K562 (cell line): Measurements from ENCODE around the gene LRRC4B. TPM values are rescaled to one million over a fixed set of nuclear protein-coding genes. Genes with fewer than 3 reads are reported as not detected.

ENCODE experiments used
- ATAC-seq: fragments of 200-7000 bp; cut with Tn5 transposase; 3 replicates; pipeline ENCODE4 v1.9.1; 2020; ENCODE audit warnings: moderate library complexity
- BruUV-seq: library from RNA; stranded (reverse); fragments of 400-500 nt; replicated peaks from 2 replicates; lab custom pipeline; 2021; lab: Mats Ljungman, UMichigan
- CTCF ChIA-PET: fragments of 300-600 bp; formaldehyde crosslinking; extraction: SDS; loops from one replicate; lab custom pipeline; 2021; ENCODE audit warnings: low intra/inter-chr PET ratio; lab: Yijun Ruan, JAX
- POLR2A ChIA-PET: fragments of 300-600, 350-650 bp; sonication (Branson Sonifier 250); formaldehyde crosslinking; extraction: SDS; loops from one replicate; lab custom pipeline; 2021; ENCODE audit warnings: antibody characterized with exemption, inconsistent platforms; lab: Yijun Ruan, JAX
- DNase-seq, 4 experiments: peaks; one replicate each; pipeline versions ENCODE4 v3.0.0 to v3.0.0-alpha.2; 2011 to 2018; ENCODE audit warnings: low spot score in 3 of 4, mixed read lengths in 3 of 4; ENCODE audit errors: extremely low read depth in 1 of 4
- FAIRE-seq: peaks from 2 replicates; lab custom pipeline; 2011; peaks lifted over from hg19 to GRCh38; lab: Jason Lieb, UNC
- H2AFZ ChIP-seq: 2 replicates; pipeline ENCODE4 v1.6.0; 2011; ENCODE audit warnings: low read depth, low read length, control low read depth, inconsistent platforms
- H3K27ac ChIP-seq: fragments of 200-600 bp; 3 replicates; pipeline ENCODE4 v1.8.0; 2011; ENCODE audit warnings: low read depth, mild to moderate bottlenecking, control low read depth, inconsistent platforms, low read length, moderate library complexity, mixed read lengths; ENCODE audit errors: extremely low read depth
- H3K27me3 ChIP-seq, 2 experiments: fragments of 300-600 bp in 1 of 2; 2 replicates in 1 of 2; 3 replicates in 1 of 2; pipeline versions ENCODE4 v1.6.0 to v1.8.0; 2011; ENCODE audit warnings: inconsistent platforms in 2 of 2, low read length in 2 of 2, mild to moderate bottlenecking in 1 of 2, mixed read lengths in 1 of 2, moderate library complexity in 1 of 2; ENCODE audit not compliant: control insufficient read depth in 2 of 2, insufficient read depth in 2 of 2
- H3K36me3 ChIP-seq: fragments of 300-600 bp; 3 replicates; pipeline ENCODE4 v1.8.0; 2011; ENCODE audit warnings: mild to moderate bottlenecking, low read length, inconsistent platforms; ENCODE audit not compliant: control insufficient read depth, insufficient read depth
- H3K4me1 ChIP-seq, 2 experiments: fragments of 200-600 bp in 1 of 2; replicated peaks in 1 of 2; 2 replicates in 1 of 2; 3 replicates in 1 of 2; pipeline versions ENCODE4 v1.5.1 to v1.8.0; 2011; ENCODE audit warnings: inconsistent platforms in 2 of 2, low read length in 2 of 2, mild to moderate bottlenecking in 1 of 2, mixed read lengths in 1 of 2, moderate library complexity in 1 of 2; ENCODE audit not compliant: control insufficient read depth in 2 of 2, insufficient read depth in 2 of 2
- H3K4me2 ChIP-seq: 2 replicates; pipeline ENCODE4 v1.6.1; 2011; ENCODE audit warnings: low read length, control low read depth, inconsistent platforms, mixed read lengths; ENCODE audit not compliant: insufficient read depth
- H3K4me3 ChIP-seq: fragments of 200-600 bp; sonication (generic), shearing (Covaris generic); 2 replicates; pipeline ENCODE4 v1.5.1; 2016; ENCODE audit warnings: control low read depth, inconsistent platforms
- H3K79me2 ChIP-seq: fragments of 200-600 bp; 3 replicates; pipeline ENCODE4 v1.8.0; 2011; ENCODE audit warnings: low read length, inconsistent platforms; ENCODE audit not compliant: control insufficient read depth, insufficient read depth
- H3K9ac ChIP-seq, 2 experiments: 2 replicates each; pipeline versions ENCODE4 v1.6.0 to v1.6.1; 2011; ENCODE audit warnings: low read depth in 2 of 2, low read length in 2 of 2, control low read depth in 1 of 2, inconsistent platforms in 1 of 2, mild to moderate bottlenecking in 1 of 2, mixed read lengths in 1 of 2; ENCODE audit not compliant: insufficient read depth in 1 of 2
- H3K9me1 ChIP-seq: one replicate; pipeline ENCODE4 v1.6.0; 2011; ENCODE audit warnings: inconsistent platforms, mild to moderate bottlenecking, low read length, moderate library complexity; ENCODE audit not compliant: control insufficient read depth, insufficient read depth
- H3K9me3 ChIP-seq: replicated peaks from 2 replicates; pipeline ENCODE4 v1.5.1; 2011; ENCODE audit warnings: low read depth, low read length, inconsistent platforms; ENCODE audit not compliant: control insufficient read depth, insufficient read depth
- H4K20me1 ChIP-seq: replicated peaks from 2 replicates; pipeline ENCODE4 v1.6.1; 2011; ENCODE audit warnings: low read length, inconsistent platforms, mixed read lengths; ENCODE audit not compliant: control insufficient read depth, insufficient read depth
- FOXA1 ChIP-seq: fragments of 450-650 bp; IDR thresholded peaks from 2 replicates; pipeline ENCODE4 v1.6.1; 2016; ENCODE audit warnings: mild to moderate bottlenecking, borderline replicate concordance
- FOXP4 ChIP-seq: sonication (generic); formaldehyde crosslinking; IDR thresholded peaks from 2 replicates; pipeline ENCODE4 v1.8.0; 2022; ENCODE audit warnings: mild to moderate bottlenecking, missing genetic modification reagents, borderline replicate concordance
- MCM3 ChIP-seq: fragments of 450-650 bp; IDR thresholded peaks from 2 replicates; pipeline ENCODE4 v1.6.1; 2016
- POLR2H ChIP-seq: IDR thresholded peaks from 2 replicates; pipeline ENCODE4 v1.6.1; 2016; ENCODE audit warnings: missing genetic modification characterization, low read depth, mild to moderate bottlenecking, control low read depth, missing compliant biosample characterization, moderate library complexity
- RAD51 ChIP-seq: fragments of 450-650 bp; IDR thresholded peaks from 2 replicates; pipeline ENCODE4 v1.7.1; 2016; ENCODE audit warnings: low read depth, mild to moderate bottlenecking, borderline replicate concordance
- TAF1 ChIP-seq: IDR thresholded peaks from 2 replicates; pipeline ENCODE4 v1.6.1; 2011; ENCODE audit warnings: mild to moderate bottlenecking, low read length, moderate library complexity; ENCODE audit not compliant: insufficient read depth, control insufficient read depth, severe bottlenecking; ENCODE audit errors: extremely low read depth
- TCF7L2 ChIP-seq: fragments of 150-350 bp; IDR thresholded peaks from 2 replicates; pipeline ENCODE4 v1.6.1; 2016; ENCODE audit warnings: low read depth, mild to moderate bottlenecking, low read length, moderate library complexity
- ZKSCAN1 ChIP-seq: fragments of 150-350 bp; IDR thresholded peaks from 2 replicates; pipeline ENCODE4 v1.6.1; 2016; ENCODE audit warnings: low read depth, low read length
- ZNF311 ChIP-seq: fragments of 250-450 bp; sonication (Bioruptor Pico); IDR thresholded peaks from 2 replicates; pipeline ENCODE4 v1.4.0; 2020; ENCODE audit warnings: mild to moderate bottlenecking, moderate library complexity
- ZNF445 ChIP-seq: fragments of 250-450 bp; sonication (Bioruptor Pico); IDR thresholded peaks from 2 replicates; pipeline ENCODE4 v1.4.0; 2020; ENCODE audit warnings: low read depth, mild to moderate bottlenecking, moderate library complexity
- WGBS: fragments of 100-300 bp; shearing (Covaris generic); methylation state at CpG from one replicate; pipeline ENCODE4 v1.1.6; 2016; ENCODE audit warnings: low coverage, mixed read lengths; ENCODE audit not compliant: insufficient coverage; ENCODE audit errors: missing lambda C conversion rate; 5-methylcytosine and 5-hydroxymethylcytosine counted together
- in situ Hi-C: fragments of 300-500 bp; cut with MboI; formaldehyde crosslinking; loops from 4 replicates; pipeline ENCODE4 v1.15.0; 2018; ENCODE audit warnings: inconsistent platforms, mixed read lengths
- intact Hi-C: fragments of 100-400 bp; cut with micrococcal nuclease; formaldehyde crosslinking; loops from 2 replicates; pipeline ENCODE4 v1.14.2; 2022
- polyA plus RNA-seq, 8 experiments: library from polyadenylated mRNA; depleted of rRNA in 4 of 8; stranded (reverse) in 5 of 8; unstranded in 3 of 8; fragments of >200 nt; fragmentation: Nextera tagmentation in 2 of 8; fragmentation: Illumina TruSeq in 1 of 8; extraction: Ambion mirVana in 2 of 8; extraction: Trizol in 1 of 8; gene quantifications; 2 replicates each; pipeline versions ENCODE4 v1.2.1 to v1.2.3, GENCODE V29; 2011 to 2014; ENCODE audit warnings: inconsistent platforms in 1 of 8, missing spikeins in 1 of 8
- total RNA-seq, 7 experiments: library from RNA; depleted of rRNA in 6 of 7; stranded (reverse); fragments of >200 nt in 6 of 7; fragmentation: Illumina TruSeq in 2 of 7; extraction: Trizol in 2 of 7; gene quantifications; 2 replicates each; pipeline versions ENCODE4 v1.2.1 to v1.2.3, GENCODE V29; 2011 to 2021; ENCODE audit warnings: low replicate concordance in 1 of 7

LRRC4B gene
- total and polyA plus RNA-seq, 9 of the 15 experiments (the other 6 are each of a cell fraction or from before 2014, with no cell fraction given): 0.18 to 9.6 (median 2.9) TPM; not detected in 2

- Histone ChIP-seq H3K79me2 (no peaks in the 10 kb centered on the region), H3K9ac (peak overlapping the region in 1 of 2 experiments; percentile 66; a peak in 2 of 4 replicates), H3K4me3 (no peak overlapping the region), H4K20me1 (no peaks in the 10 kb centered on the region), H3K9me1 (no peaks in the 10 kb centered on the region), H3K4me2 (no peak overlapping the region), H3K36me3 (no peaks in the 10 kb centered on the region), H3K9me3 (no peaks in the 10 kb centered on the region), H3K4me1 (peaks cover 0 to 31% of the 10 kb centered on the region in 2 experiments; a peak in 4 of 5 replicates), H3K27me3 (no peaks in the 10 kb centered on the region), H3K27ac (no peak overlapping the region), H2AFZ (no peak overlapping the region)
- ATAC-seq (peak; percentile 16), FAIRE-seq (no peak), DNase-seq (no peak)
- in situ Hi-C loops: no loop called here
- no peak for TF ChIP-seq ZNF445 (CRISPR knock-in tag)
- TF ChIP-seq RAD51: no peak
- no peak for TF ChIP-seq ZNF311 (CRISPR knock-in tag)
- TF ChIP-seq TCF7L2: no peak
- no peak for TF ChIP-seq TAF1
- TF ChIP-seq ZKSCAN1: no peak
- TF ChIP-seq MCM3: no peak
- no peak for TF ChIP-seq FOXP4
- no peak for TF ChIP-seq POLR2H (tag)
- TF ChIP-seq FOXA1: no peak
- POLR2A ChIA-PET: no interaction called here
- CTCF ChIA-PET: interaction anchor here (0.6 kb wide), 1 partner anchor 421 kb away, joined by 3 read pairs; no protein-coding TSS in a partner anchor
- 32% methylated on average over 6 of the region's 10 CpGs for WGBS
- intact Hi-C loops: no loop called here
- no TSS peak for BruUV-seq
These were observed 67.5 kb downstream of the LRRC4B start for GRCh38 chr19:50500753-50501151.
